ENCODE results near the gene PIP5K1C. TPM values are rescaled to one million over a fixed set of nuclear protein-coding genes. Genes with fewer than 3 reads are reported as not detected.

Gene PIP5K1C
- total RNA-seq, 1 donor from 2014 or later = 8.6 TPM

DNA sequence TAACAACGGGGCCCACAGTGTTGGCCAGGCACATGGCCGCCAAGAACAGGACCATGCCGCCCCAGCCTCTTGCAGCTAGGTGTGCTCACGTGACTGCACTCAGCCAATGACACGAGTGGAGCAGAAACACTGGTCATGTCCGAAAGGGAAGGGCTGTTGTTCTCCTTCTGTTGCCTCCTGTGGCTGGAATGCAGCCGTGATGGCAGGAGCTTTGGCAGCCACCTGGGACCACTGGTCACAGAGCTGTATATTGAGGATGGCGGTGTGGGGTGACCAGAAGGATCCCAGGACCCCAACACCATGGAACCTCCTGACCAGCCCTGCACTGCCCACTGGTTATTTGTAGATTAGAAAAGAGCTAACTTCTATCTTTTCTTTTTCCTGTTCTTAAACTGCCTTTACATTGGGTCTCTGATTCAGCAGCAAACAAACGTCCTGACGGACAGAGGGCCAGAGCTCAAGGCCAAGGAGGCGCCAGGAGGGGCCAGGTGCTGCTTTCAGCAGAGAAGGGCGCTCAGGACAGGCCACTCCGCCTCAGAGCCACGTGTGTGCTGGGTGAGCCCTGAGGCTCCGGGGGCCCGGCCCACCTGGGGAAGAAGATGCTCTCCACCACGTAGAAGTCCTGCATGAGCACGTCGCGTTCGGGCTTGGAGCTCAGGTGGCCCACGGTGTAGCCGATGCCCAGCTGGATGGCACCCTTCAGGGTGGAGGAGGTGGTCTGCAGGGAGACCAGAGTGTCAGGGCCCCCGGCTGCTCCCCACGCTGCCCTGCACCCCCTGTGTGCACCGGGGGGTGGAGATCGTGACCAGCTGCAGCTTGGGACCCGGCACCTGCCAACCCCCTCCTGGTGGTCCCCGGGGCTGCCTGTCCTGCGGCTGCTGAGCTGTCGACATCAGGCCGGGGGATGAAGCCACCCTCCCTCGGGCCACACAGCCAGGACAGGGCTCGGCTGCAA, 38.7 kb downstream of the PIP5K1C start:
- TF ChIP-seq, protein P1, sequence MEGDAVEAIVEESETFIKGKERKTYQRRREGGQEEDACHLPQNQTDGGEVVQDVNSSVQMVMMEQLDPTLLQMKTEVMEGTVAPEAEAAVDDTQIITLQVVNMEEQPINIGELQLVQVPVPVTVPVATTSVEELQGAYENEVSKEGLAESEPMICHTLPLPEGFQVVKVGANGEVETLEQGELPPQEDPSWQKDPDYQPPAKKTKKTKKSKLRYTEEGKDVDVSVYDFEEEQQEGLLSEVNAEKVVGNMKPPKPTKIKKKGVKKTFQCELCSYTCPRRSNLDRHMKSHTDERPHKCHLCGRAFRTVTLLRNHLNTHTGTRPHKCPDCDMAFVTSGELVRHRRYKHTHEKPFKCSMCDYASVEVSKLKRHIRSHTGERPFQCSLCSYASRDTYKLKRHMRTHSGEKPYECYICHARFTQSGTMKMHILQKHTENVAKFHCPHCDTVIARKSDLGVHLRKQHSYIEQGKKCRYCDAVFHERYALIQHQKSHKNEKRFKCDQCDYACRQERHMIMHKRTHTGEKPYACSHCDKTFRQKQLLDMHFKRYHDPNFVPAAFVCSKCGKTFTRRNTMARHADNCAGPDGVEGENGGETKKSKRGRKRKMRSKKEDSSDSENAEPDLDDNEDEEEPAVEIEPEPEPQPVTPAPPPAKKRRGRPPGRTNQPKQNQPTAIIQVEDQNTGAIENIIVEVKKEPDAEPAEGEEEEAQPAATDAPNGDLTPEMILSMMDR (IDR thresholded peaks at IDR 0.05) = no peak
- no peak for TF ChIP-seq EZH2phosphoT487 (IDR thresholded peaks at IDR 0.05)
- DNase-seq (ENCODE audit: low spot score) = no peak
- H3F3A ChIP-seq (ENCODE audit: low read depth) = no peaks in the 10 kb centered on the region
- H3K4me2 ChIP-seq = no peak overlapping the region
- no peak overlapping the region for H2AFZ ChIP-seq (replicated peaks)
- no peak overlapping the region for H3K4me3 Mint-ChIP-seq
- no peaks in the 10 kb centered on the region for H3K27me3 ChIP-seq
- H3K27ac ChIP-seq = no peak overlapping the region
- no peak overlapping the region for H3K4me3 ChIP-seq
- no peaks in the 10 kb centered on the region for H3K4me1 ChIP-seq
- no peaks in the 10 kb centered on the region for H3K9me3 Mint-ChIP-seq
- no peak overlapping the region for H3K9ac ChIP-seq
- H3K36me3 Mint-ChIP-seq = peaks cover 10% of the 10 kb centered on the region
- H3K9me3 ChIP-seq (ENCODE audit: low read depth) = no peaks in the 10 kb centered on the region
- peaks cover 11% of the 10 kb centered on the region for H3K27me3 Mint-ChIP-seq (ENCODE audit: insufficient read depth, low read depth)
- H3K36me3 ChIP-seq = no peaks in the 10 kb centered on the region
- H3K4me1 Mint-ChIP-seq = peaks cover 5% of the 10 kb centered on the region
- peaks cover 11% of the 10 kb centered on the region for H4K20me1 ChIP-seq (ENCODE audit: low read depth)
- H3K27ac Mint-ChIP-seq = no peak overlapping the region
- no peaks in the 10 kb centered on the region for H3K79me2 ChIP-seq (ENCODE audit: low read depth)

DNA sequence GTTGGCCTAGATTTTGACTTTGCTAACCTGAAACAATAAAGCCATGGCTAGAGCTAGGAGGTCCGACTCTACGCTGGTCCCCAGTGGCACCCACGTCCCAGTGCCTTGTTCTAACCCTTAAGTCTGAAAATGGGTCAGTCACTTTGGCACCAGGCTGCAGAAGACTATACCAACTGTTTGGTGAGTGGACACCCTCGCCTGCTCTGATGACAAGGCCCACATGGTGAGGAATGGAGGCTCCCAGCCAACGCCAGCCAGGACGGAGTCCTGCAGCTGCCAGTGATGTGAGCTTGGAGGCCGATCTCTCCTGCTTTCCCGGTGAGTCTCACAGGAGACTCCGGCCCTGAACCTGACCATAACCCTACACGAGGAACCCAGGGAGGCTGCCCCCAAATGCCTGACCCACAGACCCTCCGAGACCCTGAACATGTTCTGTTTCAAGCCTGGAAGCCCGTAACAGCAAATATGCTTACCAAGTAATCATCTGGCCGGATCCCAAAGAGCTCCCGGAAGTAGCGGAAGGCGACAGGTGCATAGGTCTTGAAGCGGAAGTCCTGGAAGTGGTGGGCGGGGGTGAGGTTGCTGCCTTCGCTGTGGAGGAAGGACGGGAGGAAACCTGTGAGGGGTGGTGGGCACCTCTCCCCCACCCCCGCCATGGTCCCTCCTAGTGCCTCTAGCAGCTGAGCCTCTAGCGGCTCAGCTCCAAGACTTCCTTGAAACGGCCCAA, 39.6 kb downstream of the PIP5K1C start:
- Histone ChIP-seq H2AFZ (replicated peaks) (no peak overlapping the region), H3K27me3 (no peaks in the 10 kb centered on the region), H3K9me3 (ENCODE audit: low read depth) (no peaks in the 10 kb centered on the region), H3K27ac (no peak overlapping the region), H3K4me1 (no peaks in the 10 kb centered on the region), H3K4me3 (no peak overlapping the region), H3F3A (ENCODE audit: low read depth) (no peaks in the 10 kb centered on the region), H3K9ac (no peak overlapping the region), H4K20me1 (ENCODE audit: low read depth) (peaks cover 6% of the 10 kb centered on the region), H3K36me3 (no peaks in the 10 kb centered on the region), H3K4me2 (no peak overlapping the region), H3K79me2 (ENCODE audit: low read depth) (no peaks in the 10 kb centered on the region)
- Mint-ChIP-seq H3K9me3 (no peaks in the 10 kb centered on the region), H3K4me3 (no peak overlapping the region), H3K4me1 (no peaks in the 10 kb centered on the region), H3K27ac (no peak overlapping the region), H3K36me3 (peaks cover 7% of the 10 kb centered on the region), H3K27me3 (ENCODE audit: insufficient read depth, low read depth) (peaks cover 7% of the 10 kb centered on the region)
- TF ChIP-seq, protein P1 (IDR thresholded peaks at IDR 0.05) = no peak
- TF ChIP-seq EZH2 (IDR thresholded peaks at IDR 0.05) (no peak), EZH2phosphoT487 (IDR thresholded peaks at IDR 0.05) (no peak)
- DNase-seq (ENCODE audit: low spot score) = no peak

DNA sequence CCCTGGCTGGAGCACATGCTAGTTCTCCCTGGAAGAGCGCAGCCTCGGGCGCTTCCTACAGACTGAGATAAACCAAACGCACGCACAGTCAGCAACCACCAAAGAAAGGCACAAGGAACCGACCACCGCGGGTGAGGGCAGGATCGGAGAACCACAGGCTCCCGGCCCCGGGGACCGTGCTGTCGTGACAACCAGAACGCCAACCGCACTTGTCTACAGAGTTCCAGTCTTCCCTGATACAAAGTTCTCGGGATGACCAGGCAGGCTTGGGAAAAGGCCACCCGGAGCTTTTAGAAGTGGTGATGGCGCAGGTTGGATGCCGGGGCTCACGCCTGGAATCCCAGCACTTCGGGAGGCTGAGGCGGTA, 40.5 kb downstream of the PIP5K1C start:
- no peak for DNase-seq (ENCODE audit: low spot score)
- no peaks in the 10 kb centered on the region for H3F3A ChIP-seq (ENCODE audit: low read depth)
- Mint-ChIP-seq H3K36me3 (peaks cover 7% of the 10 kb centered on the region), H3K4me1 (no peaks in the 10 kb centered on the region), H3K4me3 (no peak overlapping the region), H3K27me3 (ENCODE audit: insufficient read depth, low read depth) (peaks cover 6% of the 10 kb centered on the region), H3K27ac (no peak overlapping the region), H3K9me3 (no peaks in the 10 kb centered on the region)
- no peaks in the 10 kb centered on the region for H3K9me3 ChIP-seq (ENCODE audit: low read depth)
- H2AFZ ChIP-seq (replicated peaks) = no peak overlapping the region
- no peak overlapping the region for H3K9ac ChIP-seq
- H3K4me1 ChIP-seq = no peaks in the 10 kb centered on the region
- TF ChIP-seq, protein P1 (IDR thresholded peaks at IDR 0.05) = no peak
- TF ChIP-seq EZH2phosphoT487 (IDR thresholded peaks at IDR 0.05) = no peak
- no peak for TF ChIP-seq EZH2 (IDR thresholded peaks at IDR 0.05)
- H4K20me1 ChIP-seq (ENCODE audit: low read depth) = no peaks in the 10 kb centered on the region
- H3K4me2 ChIP-seq = no peak overlapping the region
- H3K27me3 ChIP-seq = no peaks in the 10 kb centered on the region
- no peak overlapping the region for H3K4me3 ChIP-seq
- no peaks in the 10 kb centered on the region for H3K36me3 ChIP-seq
- no peaks in the 10 kb centered on the region for H3K79me2 ChIP-seq (ENCODE audit: low read depth)
- no peak overlapping the region for H3K27ac ChIP-seq
